Measurements from ENCODE around the gene PSMB3. TPM values are rescaled to one million over a fixed set of nuclear protein-coding genes. Genes with fewer than 3 reads are reported as not detected.

The PSMB3 gene
- 234 and 276 TPM in 2 replicates for polyA plus RNA-seq (2011; rRNA removed)
- 220 and 283 TPM in 2 replicates for polyA minus RNA-seq (2011; rRNA and poly(A)+ RNA removed)

DNA sequence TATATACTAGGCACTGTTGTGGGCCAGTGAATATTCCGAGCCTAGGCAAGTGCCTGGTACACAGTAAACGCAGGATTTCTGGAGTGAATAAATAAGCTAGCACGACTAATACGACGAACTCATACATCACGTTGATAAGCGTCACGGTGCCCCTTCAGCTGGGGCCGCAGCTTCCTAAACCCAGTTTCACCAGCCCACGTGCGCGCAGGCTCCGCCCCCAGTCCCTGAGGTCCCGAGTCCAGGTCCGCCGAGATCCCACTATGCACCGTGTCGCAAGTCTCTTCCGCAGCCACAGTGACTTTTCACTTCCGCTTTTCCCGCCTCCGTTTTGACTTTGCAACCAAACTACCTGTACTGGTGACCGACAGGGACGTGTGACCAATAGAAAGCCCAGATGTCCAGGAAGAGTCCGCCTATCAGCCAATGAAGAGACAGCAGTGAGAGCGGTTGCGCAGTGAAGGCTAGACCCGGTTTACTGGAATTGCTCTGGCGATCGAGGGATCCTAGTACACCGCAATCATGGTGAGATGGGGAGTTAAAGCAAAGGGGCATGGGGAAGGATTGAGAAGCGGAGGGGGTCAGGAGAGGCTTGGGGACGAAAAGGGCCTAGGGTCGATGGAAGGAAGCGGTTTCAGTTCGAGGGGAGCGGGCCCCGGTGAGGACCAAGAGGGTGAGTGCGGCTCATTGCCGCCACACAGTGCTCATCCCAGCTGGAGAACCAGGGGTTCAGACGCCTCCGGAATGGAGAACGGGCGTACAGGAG is at the start of gene PSMB3:
TSS of gene PSMB3 (plus strand) at position 434 of the 763 bp plus-strand sequence. CDS start at position 520, 86 bp downstream.
- peaks cover 8% of the 10 kb centered on the region; the same call in 1 of the 2 replicates for H3K9me3 ChIP-seq (ENCODE audit: control insufficient read depth, insufficient read depth, low read length)
- peak within 1 kb of the TSS; percentile 99 for H3K4me3 ChIP-seq (ENCODE audit: low read depth, low read length)
- TF ChIP-seq, protein P1, sequence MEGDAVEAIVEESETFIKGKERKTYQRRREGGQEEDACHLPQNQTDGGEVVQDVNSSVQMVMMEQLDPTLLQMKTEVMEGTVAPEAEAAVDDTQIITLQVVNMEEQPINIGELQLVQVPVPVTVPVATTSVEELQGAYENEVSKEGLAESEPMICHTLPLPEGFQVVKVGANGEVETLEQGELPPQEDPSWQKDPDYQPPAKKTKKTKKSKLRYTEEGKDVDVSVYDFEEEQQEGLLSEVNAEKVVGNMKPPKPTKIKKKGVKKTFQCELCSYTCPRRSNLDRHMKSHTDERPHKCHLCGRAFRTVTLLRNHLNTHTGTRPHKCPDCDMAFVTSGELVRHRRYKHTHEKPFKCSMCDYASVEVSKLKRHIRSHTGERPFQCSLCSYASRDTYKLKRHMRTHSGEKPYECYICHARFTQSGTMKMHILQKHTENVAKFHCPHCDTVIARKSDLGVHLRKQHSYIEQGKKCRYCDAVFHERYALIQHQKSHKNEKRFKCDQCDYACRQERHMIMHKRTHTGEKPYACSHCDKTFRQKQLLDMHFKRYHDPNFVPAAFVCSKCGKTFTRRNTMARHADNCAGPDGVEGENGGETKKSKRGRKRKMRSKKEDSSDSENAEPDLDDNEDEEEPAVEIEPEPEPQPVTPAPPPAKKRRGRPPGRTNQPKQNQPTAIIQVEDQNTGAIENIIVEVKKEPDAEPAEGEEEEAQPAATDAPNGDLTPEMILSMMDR (IDR thresholded peaks at IDR 0.05; ENCODE audit: low read depth, low read length), result no peak
- DNase-seq (ENCODE audit: low read depth, low spot score), result peak; percentile 97
- peak within 1 kb of the TSS; percentile 70 for H3K27ac ChIP-seq (ENCODE audit: low read depth, low read length)
- POLR2A ChIA-PET, result interaction anchor here (0.6 to 1.2 kb wide), 5 partner anchors 22 to 167 kb away, joined by 3 to 11 read pairs (median 4); partner anchors contain the start of genes LASP1 and RPL23
- no peaks in the 10 kb centered on the region for H3K27me3 ChIP-seq (ENCODE audit: control insufficient read depth, insufficient read depth, low read length)
- CTCF ChIA-PET, result interaction anchor here (0.7 to 1.2 kb wide), 2 partner anchors 17 to 76 kb away, joined by 3 to 5 read pairs; no protein-coding TSS in a partner anchor

GRCh38 chr17:38702916-38703741 is 49.4 kb upstream of the PSMB3 start:
- ChIA-PET POLR2A (no interaction called here), CTCF (no interaction called here)
- H3K9me3 ChIP-seq (ENCODE audit: control insufficient read depth, insufficient read depth, low read length), result no peaks in the 10 kb centered on the region; the same call in 1 of the 2 replicates
- TF ChIP-seq, protein P1 (IDR thresholded peaks at IDR 0.05; ENCODE audit: low read depth, low read length), result no peak
- DNase-seq (ENCODE audit: low read depth, low spot score), result no peak
- peak overlapping the region; percentile 65 for H3K27ac ChIP-seq (ENCODE audit: low read depth, low read length)
- H3K4me3 ChIP-seq (ENCODE audit: low read depth, low read length), result peak overlapping the region; percentile 71
- peaks cover under 1% of the 10 kb centered on the region for H3K27me3 ChIP-seq (ENCODE audit: control insufficient read depth, insufficient read depth, low read length)

GRCh38 chr17:38703742-38704605 is 48.6 kb upstream of the PSMB3 start:
- CTCF ChIA-PET, result interaction anchor here (0.6 to 2.3 kb wide), 2 partner anchors 31 to 278 kb away, joined by 3 to 6 read pairs; no protein-coding TSS in a partner anchor
- TF ChIP-seq, protein P1 (IDR thresholded peaks at IDR 0.05; ENCODE audit: low read depth, low read length), result no peak
- Histone ChIP-seq H3K9me3 (ENCODE audit: control insufficient read depth, insufficient read depth, low read length) (no peaks in the 10 kb centered on the region; the same call in 1 of the 2 replicates), H3K27me3 (ENCODE audit: control insufficient read depth, insufficient read depth, low read length) (no peaks in the 10 kb centered on the region), H3K27ac (ENCODE audit: low read depth, low read length) (peak overlapping the region; percentile 81), H3K4me3 (ENCODE audit: low read depth, low read length) (peak overlapping the region; percentile 71)
- POLR2A ChIA-PET, result interaction anchor here (0.6 to 1.1 kb wide), 2 partner anchors 16 to 26 kb away, joined by 3 to 6 read pairs; no protein-coding TSS in a partner anchor
- DNase-seq (ENCODE audit: low read depth, low spot score), result no peak

DNA sequence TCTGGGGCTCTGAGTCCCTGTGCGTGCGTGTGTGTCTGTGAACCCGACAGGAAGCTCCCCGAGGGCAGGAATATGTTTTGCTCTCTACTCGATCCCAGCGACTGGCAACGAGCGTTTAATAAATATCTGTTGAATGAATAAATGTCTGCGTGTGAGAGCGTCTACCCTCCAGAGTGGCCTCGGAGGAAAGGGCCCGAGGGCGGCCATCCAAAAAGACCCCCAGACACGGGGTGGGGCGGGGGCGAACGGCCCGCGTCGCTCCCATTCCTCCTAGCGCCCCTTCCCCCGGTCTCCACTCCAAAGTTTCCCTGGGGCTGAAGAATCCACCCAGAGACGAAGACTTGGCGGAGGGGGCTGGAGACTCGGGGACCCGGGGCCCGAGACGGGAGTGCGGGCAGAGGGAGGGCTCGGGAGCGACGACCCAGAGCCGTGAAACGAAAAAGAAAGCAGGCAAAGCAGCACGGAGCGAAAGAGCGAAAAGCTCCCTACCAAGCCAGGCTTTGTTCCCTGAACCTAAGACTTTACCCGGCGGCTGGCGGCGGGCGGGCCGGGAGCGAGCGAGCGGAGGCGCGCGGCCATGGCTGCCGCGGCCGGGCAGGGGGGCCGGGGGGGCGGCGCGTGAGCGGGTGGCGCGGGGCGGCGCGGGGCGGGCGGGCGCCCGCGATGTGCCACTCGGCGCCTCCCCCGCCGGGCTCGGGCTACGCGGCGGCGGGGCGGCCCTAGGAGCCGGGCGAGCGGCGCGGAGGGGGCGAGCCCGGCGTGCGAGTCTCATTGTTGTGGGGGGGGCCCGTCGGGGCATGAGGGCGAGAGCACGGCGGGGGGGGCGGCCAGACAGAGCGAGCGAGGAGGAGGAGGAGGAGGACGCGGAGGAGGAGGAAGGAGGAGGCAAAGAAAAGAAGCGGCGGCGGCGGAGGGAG is 47.7 kb upstream of the PSMB3 start, which contains the start of gene MLLT6:
TSS of gene MLLT6 (plus strand) at position 668 of the 917 bp plus-strand sequence. CDS start 360 bp downstream, outside the sequence.
- TF ChIP-seq, protein P1 (IDR thresholded peaks at IDR 0.05; ENCODE audit: low read depth, low read length), result no peak
- H3K27me3 ChIP-seq (ENCODE audit: control insufficient read depth, insufficient read depth, low read length), result no peaks in the 10 kb centered on the region
- ChIA-PET POLR2A (interaction anchor here (0.6 to 1.1 kb wide), 2 partner anchors 17 to 27 kb away, joined by 3 to 6 read pairs; no protein-coding TSS in a partner anchor), CTCF (interaction anchor here (0.6 to 2.3 kb wide), 3 partner anchors 24 to 278 kb away, joined by 3 to 6 read pairs (median 3); no protein-coding TSS in a partner anchor)
- H3K27ac ChIP-seq (ENCODE audit: low read depth, low read length), result peak within 1 kb of the TSS; percentile 81
- peak within 1 kb of the TSS; percentile 71 for H3K4me3 ChIP-seq (ENCODE audit: low read depth, low read length)
- no peak for DNase-seq (ENCODE audit: low read depth, low spot score)
- H3K9me3 ChIP-seq (ENCODE audit: control insufficient read depth, insufficient read depth, low read length), result no peaks in the 10 kb centered on the region; the same call in 1 of the 2 replicates
